HL-60 (cell line): ENCODE data around the gene STPG2.

ENCODE experiments used
- DNase-seq, 2 experiments: peaks; one replicate each; pipeline ENCODE4 v3.0.0-alpha.2; 2010 to 2020; ENCODE audit warnings: low read depth in 1 of 2, low spot score in 1 of 2
- H3K27ac ChIP-seq: fragments of 250-450 bp; sonication (Bioruptor Pico); replicated peaks from 2 replicates; pipeline ENCODE4 v1.5.1; 2020; ENCODE audit warnings: mild to moderate bottlenecking, moderate library complexity
- H3K27me3 ChIP-seq: fragments of 250-450 bp; sonication (Bioruptor Pico); 2 replicates; pipeline ENCODE4 v1.5.1; 2021; ENCODE audit warnings: mild to moderate bottlenecking, moderate library complexity; ENCODE audit not compliant: insufficient read depth, poor library complexity, severe bottlenecking
- H3K4me3 ChIP-seq: replicated peaks from 2 replicates; pipeline ENCODE4 v1.5.1; 2011; ENCODE audit warnings: mild to moderate bottlenecking, control low read depth, low read length; ENCODE audit not compliant: insufficient read depth
- CTCF ChIP-seq: IDR thresholded peaks from one replicate; pipeline ENCODE4 v1.5.1; 2011; ENCODE audit warnings: low read length, control low read depth, inconsistent platforms; ENCODE audit not compliant: insufficient read depth
- GABPA ChIP-seq: IDR thresholded peaks from 2 replicates; pipeline ENCODE4 v1.6.1; 2012; ENCODE audit warnings: low read depth
- POLR2AphosphoS5 ChIP-seq: IDR thresholded peaks from 2 replicates; pipeline ENCODE4 v1.6.1; 2012; ENCODE audit warnings: low read depth
- REST ChIP-seq: IDR thresholded peaks from 2 replicates; pipeline ENCODE4 v1.6.1; 2012; ENCODE audit warnings: low read depth; ENCODE audit not compliant: insufficient replicate concordance
- SPI1 ChIP-seq: IDR thresholded peaks from 2 replicates; pipeline ENCODE4 v1.6.1; 2012; ENCODE audit warnings: low read depth, mild to moderate bottlenecking, borderline replicate concordance

STPG2 gene

GRCh38 chr4:97587912-97588311 is 555.4 kb downstream of the STPG2 start:
- Histone ChIP-seq H3K27ac (no peak overlapping the region), H3K27me3 (no peaks in the 10 kb centered on the region), H3K4me3 (no peak overlapping the region)
- DNase-seq = no peak
- no peak for TF ChIP-seq SPI1
- TF ChIP-seq GABPA = no peak
- TF ChIP-seq CTCF = no peak
- TF ChIP-seq POLR2AphosphoS5 = no peak
- TF ChIP-seq REST = no peak

- TF ChIP-seq GABPA (no peak), CTCF (no peak), POLR2AphosphoS5 (no peak), SPI1 (no peak), REST (no peak)
- no peaks in the 10 kb centered on the region for H3K27me3 ChIP-seq
- no peak for DNase-seq
- H3K4me3 ChIP-seq = no peak overlapping the region
- no peak overlapping the region for H3K27ac ChIP-seq
Observed at GRCh38 chr4:97585274-97585673, 558.0 kb downstream of the STPG2 start.

GRCh38 chr4:97582890-97583289 is 560.4 kb downstream of the STPG2 start:
- no peak for TF ChIP-seq SPI1
- no peak for TF ChIP-seq GABPA
- no peak for TF ChIP-seq CTCF
- TF ChIP-seq POLR2AphosphoS5 = no peak
- TF ChIP-seq REST = no peak
- H3K4me3 ChIP-seq = no peak overlapping the region
- no peak for DNase-seq
- no peak overlapping the region for H3K27ac ChIP-seq
- H3K27me3 ChIP-seq = no peaks in the 10 kb centered on the region
